HG03196 (cell line): Measurements from ENCODE around the gene CNDP1.

Experiments used
- ATAC-seq: cut with Tn5 transposase; IDR thresholded peaks from one replicate; pipeline ENCODE4 v1.9.1; 2021; ENCODE audit not compliant: unreplicated experiment

Gene CNDP1

DNA sequence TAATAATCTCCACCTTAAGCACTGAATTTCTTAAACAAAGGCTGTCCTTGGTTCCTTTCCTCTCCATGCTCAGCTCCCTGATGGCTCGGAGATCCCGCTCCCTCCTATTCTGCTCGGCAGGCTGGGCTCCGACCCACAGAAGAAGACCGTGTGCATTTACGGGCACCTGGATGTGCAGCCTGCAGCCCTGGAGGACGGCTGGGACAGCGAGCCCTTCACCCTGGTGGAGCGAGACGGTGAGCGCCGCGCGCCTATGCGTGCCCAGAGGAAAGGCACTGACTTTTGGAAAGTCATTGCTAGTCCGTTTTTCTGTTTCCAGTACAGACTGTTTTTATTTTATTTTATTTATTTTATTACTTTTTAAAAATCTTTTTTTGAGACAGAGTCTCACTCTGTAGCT is 28.5 kb upstream of the CNDP1 start:
- ATAC-seq = no peak

DNA sequence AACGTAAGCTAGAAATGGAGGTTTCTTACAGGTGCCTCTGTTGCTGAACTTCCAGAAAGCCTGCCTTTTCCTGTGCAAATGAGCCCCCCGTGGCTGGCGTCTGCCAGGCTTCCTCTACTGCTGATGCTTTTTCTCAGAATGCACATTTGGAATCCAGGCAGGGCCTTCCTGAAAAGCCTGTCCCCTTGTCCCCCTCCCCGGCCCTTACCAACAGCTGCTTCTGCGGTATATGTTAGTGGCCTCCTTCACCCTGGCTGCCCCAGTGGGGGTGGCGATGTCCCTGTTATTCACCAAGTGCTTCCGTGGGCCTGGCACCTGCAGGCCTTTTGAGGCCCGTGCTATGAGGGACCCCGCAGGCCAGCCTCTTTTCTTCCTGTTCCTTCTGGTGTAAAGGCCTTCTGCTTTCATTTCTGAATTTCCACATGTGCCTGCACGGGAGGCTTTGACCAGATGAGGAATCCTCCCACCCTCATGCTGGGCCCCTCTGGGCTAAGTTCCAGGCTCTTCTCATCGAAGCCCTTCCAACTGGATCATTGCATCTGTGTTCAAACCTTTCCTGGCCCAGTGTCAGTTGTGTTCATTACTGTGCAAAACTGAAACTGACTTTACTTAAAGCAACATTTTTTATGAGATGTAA is 27.7 kb upstream of the CNDP1 start:
- no peak for ATAC-seq

DNA sequence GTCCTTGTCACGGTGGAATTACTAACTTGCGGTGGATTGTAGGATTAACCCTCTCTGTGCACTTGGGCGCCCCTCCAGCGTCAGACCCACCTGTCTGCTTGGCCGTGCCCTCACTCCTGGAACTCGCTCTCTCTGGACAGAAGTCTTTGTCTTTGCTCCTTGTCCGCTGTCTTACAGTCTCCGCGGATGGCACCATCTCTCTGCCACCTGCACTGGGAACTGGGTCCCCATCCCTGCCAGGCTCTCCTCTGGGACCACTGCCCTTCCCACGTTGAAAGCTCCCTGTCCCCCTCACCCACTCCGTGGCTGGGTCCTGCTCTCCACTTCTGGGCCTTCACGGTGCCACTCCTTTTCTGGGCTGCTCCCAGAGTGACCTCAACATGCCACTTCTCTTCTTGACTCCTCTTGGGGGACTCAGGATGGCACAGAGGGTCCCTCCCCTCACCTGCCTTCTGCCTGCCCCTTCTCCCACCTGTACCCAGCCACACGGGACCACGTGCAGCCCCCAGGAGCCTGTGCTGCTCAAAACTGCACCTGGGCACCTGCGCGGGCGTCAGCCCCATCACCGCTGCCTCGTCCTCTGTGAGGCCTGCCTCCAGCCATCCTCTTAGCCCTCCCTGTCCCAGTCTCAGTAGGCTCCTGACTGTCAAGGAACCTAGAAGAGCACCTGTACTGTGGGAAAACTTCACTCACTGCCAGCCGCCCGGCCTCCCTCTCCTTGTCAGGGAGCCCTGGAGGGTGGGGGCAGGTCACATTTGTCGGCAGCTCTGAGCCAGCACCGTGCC is 27.0 kb upstream of the CNDP1 start:
- ATAC-seq = no peak

DNA sequence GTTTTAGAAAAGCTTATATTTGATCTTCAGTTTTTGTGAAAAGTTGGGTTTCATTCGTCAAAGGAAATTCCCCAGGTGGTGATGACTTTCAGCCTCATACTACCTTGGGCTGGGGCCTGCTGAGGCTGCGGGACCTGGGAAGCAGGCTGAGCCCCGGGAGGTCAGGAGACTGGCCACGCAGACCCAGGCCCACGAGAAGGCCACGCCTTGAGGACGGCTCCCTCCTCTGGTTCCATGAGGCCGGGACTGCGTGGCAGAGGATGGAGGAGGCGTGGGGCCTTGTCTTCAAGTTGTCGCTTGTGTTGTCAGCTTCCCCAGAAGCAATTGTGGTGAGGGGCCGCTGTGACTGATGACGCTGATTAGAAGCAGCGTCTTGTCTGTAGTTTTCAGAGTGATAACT is 26.4 kb upstream of the CNDP1 start:
- no peak for ATAC-seq

DNA sequence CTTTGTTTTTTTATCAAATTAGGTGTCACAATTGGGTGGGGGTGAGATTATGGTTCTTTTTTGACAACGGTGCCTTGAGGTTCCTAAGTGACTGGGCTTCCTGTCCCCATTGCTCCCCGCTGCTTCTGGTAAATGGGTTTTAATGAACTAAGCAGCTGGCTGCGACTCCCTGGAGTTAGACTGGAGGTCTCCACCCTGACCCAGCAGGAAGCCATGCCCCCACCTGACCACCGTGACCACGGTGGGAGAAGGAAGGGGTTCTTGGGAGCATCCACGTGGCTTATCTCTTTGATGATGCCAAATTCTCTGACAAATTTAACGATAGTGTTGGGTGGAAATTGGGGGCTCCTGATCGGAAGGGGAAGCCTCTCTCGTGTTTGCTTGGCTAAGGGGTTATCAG is 25.9 kb upstream of the CNDP1 start:
- ATAC-seq = no peak

DNA sequence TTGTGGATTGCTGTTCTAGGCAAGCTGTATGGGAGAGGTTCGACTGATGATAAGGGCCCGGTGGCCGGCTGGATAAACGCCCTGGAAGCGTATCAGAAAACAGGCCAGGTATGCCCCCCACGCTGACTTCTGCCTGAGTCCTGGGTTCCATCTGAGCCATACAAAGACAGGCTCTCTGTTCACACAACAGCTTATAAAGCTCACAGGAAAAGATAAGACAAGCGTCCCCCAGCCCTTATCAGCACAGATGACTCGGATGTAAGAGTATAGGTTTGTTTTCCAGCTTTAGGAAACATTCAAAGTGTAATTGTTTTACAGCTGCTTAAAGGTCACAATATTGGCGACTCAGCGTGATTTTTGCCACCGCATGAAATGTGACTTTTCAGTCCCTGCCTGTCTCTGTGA is 25.5 kb upstream of the CNDP1 start:
- no peak for ATAC-seq

DNA sequence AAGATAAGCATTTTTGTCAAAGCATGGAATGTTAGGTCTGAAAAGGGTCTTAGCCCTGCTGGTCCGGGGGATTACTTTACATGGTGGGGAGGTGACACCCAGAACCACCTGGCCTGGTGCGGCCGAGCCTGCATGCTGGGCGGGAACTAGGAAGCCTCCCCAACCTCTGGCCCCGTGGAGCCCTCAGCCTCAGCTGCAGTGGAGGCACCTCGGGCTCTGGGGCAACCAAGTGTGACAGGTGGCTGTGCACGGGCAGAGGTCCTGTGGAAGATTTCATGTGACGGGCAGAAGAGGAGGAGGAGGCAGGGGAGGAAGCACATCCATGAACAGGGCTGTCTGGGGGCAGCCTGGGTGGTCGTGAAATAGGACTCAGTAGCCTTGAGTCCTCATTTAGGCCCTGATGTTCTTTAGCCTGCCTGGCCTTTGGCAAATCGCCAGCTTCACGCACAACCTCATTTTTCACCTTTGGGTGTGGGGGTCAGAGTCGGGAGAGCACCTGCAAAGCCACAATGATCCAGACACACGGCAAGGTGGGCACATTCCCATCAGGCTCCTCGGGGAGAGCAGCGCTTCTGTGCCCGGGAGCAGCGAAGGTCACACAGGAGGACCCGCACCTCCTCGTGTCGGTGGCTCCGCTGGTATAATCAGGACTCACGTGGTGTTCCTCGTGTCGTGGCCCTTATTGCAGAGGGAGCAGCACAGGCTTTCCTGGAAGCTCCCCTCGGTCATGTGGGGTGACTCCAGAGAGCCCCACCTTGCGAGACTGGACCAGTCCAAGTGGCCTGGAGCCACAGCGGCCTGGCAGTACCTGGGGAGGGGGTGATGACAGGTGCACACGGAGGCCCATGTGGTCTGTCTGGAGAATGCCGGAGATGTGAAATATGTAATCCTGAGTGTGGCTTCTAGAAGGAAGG is 24.2 kb upstream of the CNDP1 start:
- no peak for ATAC-seq

DNA sequence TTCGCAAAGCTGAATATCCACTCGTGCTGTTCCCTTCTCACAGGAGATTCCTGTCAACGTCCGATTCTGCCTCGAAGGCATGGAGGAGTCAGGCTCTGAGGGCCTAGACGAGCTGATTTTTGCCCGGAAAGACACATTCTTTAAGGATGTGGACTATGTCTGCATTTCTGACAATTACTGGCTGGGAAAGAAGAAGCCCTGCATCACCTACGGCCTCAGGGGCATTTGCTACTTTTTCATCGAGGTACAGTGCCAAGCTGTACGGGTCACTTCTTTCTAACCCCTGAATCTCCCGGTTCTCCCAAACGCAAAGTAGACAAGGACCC is 23.6 kb upstream of the CNDP1 start:
- no peak for ATAC-seq

DNA sequence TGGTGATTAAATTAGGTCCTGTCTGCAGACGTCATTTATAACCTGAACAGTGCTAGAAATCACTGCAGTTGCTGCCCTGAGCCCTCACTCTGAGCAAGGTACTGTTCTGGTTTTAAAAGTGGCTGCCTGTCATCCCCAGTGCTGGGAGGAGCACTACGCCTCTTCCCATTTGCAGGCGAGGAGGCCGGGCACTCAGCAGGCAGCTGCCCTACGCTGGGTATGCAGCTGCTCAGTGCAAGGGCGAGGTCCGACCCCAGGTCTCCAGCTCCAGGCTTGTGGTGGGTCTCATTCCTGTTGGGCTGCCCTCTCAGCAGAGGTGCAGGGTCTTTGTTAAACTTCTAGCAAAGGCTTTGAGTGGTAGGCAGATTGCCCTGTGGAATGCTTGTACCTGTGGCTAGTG is 22.5 kb upstream of the CNDP1 start:
- no peak for ATAC-seq

DNA sequence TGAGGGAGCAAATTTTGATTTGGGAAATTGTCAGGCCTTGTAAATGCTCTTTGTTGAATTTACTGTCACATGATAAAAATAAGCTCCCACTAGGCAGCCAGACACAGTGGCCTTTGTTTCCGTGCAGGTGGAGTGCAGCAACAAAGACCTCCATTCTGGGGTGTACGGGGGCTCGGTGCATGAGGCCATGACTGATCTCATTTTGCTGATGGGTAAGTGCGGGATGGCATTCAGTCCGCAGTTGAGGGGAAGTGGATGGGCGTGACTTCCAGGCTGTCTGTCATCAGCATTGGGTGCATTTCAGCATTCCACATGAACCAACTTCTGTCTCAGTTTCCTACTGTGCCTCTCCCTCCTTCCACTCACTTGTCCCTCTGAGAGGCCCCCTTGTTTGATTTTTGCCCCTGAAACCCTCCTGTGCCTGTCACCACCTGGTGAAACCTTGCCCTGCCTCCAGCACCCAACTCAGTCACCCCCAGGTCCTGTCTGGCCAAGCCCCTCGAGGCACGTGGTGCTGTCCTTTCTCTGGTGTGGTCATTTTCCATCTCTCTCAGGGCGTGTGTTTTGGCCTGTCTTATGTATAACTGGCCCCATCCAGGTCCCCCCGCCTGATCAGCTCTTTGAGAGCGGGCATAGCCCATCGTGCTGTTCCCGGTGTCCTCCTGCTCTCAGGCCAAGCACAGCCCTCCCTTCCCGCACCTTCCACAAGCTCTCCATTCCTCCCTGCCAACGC is 21.8 kb upstream of the CNDP1 start:
- ATAC-seq = no peak

DNA sequence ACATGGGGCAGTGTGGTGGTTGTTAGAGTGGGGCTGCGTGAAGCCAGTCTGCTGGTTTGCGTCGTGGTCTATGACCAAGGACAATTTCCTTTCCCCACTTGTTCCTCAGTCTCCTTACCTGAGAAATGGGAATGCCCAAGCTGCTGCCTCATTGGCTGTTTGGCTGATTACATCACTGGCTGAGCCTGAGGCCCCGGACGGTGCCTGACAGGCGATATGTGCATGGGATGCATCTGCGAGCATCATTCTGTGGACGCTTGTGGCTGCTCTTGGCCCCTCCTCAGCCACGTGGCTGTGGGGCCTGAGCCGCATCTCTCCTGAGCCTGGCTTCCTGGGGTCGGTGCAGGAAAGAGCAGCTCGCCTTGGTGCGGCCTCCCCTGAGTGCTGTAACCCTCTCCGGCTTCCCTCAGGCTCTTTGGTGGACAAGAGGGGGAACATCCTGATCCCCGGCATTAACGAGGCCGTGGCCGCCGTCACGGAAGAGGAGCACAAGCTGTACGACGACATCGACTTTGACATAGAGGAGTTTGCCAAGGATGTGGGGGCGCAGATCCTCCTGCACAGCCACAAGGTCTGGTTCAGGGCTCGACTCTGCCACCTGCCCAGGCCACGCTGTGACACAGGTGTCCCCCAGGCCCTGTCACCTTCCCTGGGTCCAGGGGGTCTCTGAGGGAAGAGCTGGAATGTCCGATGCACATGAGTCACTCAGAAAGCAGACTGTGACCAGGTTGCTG is 21.0 kb upstream of the CNDP1 start:
- ATAC-seq = no peak

DNA sequence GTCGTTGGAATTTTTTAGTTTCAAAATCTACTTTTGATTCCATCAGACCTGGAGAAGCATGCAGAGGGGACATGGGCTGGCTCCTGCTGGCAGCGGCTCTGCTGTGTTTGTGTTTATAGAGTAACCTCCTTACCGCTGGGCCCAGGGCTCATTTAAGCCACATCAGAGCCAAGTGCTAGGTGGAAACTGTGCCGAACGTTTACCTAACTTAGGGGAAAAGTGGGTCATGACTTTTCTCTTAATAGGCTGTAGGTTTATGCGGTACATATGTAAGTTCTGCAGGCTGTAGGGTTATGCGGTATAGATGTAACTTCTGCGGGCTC is 20.5 kb upstream of the CNDP1 start:
- no peak for ATAC-seq

DNA sequence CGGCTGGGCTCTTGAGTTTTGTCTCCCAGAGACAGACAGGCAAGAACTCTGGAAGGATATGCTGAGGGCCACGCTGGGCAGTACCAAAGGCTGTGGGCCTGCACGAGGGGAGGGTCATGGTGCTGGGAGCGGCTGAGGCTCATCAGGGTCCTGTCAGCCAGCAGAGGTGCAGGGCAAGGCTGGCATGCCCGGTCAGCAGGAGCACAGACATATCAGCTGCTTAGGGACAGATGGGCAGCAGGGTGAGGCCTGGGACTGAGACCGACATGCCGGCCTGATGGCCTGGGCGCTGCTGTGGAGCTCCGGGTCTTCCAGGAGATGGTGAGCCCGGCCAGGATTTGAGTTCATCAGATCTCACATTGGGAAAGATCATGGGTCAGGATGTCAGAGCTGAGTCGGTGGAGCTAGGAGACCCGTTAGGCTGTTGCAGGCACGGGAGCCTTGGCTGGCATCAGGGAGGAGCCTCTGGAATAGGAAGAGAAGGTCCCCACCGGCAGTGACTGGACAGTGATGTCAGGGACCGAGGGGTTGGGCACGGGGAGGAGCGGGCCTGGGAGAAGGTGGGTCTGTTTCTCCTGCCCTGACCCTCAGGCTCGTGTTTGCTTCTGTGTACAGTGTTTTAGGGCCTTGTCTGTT is 19.3 kb upstream of the CNDP1 start:
- ATAC-seq = no peak

DNA sequence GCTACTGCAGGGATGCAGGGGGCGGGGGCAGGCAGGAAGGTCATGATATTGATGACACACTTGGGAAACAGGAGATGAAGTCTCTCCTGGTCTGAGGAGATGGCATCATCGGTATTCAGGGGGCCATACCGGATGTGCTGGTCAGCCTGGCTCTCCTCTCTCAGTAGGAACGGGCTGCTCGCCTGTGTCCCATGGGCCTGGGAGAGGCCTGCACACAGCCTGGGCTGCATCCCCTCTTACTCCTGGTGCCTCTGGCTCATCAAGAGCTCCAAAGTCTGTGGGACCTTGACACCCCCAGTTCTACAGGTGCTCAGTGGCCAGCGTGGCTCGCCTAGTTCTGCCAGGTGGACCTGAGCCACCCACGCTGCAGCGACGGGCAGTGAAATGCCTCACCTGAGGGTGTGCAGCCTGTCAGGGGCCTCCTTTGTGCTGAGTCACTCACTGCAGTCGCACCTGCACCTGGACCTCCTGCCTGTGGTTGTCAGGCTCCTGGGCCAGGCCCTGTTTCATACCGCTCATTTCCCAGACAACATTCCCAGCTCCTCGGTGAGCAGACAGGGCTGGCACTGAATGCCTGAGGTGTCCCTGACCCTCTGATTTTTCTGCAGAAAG is 18.6 kb upstream of the CNDP1 start:
- ATAC-seq = no peak

DNA sequence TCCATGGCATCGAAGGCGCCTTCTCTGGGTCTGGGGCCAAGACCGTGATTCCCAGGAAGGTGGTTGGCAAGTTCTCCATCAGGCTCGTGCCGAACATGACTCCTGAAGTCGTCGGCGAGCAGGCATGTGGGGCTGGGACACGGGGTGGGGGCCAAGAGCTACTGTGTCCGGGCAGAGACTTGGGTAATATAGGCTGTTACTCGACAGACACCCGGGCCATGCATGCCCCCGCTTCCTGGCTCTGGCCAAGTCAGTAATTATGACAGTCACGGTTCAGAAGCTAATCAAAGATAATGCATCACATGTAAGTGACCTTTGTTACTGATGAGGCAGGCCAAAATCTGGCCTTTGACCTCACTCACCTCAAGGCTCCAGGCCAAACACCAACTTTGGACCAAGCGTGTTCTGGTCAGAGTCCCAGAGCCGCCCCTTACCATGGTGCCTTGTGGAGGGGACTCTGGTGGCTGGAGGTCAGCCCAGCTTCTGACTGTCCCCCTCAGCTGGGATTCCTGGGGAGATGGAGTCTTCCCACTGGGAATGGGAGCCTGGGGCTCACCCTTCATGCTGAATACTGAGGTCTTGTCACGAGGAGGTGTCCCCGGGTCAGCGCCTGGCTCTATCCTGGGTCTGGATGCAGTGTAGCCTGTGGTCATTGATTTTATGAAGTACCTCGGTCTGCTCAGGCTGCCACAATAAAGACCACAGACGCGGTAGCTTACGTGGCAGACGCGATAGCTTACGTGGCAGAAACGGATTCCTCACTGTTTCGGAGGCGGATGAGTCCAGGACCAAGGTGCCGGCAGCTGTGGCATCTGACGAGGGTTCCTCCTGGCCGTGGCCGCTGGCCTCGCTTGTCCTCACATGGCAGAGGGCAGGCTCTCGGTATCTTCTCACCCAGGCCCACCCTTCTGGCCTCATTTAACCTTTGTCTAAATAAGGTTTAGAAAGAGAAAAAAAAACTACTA is 17.7 kb upstream of the CNDP1 start:
- ATAC-seq = no peak

DNA sequence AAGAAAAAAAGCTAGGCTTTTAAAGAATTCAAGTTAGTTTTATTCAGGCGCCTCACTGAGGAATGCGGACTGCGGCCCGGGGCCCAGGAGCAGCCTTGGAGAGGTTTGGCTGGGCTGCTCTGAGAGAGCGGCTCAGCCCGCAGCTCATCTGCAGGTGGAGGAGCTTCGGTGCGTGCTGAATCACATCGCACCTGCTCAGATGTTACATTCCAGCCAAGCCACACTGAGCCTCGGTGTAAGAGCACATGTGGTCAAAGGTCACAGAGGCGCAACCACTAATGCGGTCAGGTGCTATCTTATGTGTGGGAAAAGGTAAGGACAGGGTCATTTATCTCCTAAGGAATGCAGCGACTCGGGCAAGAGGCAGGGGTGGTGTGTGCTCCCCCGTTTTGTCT is 17.1 kb upstream of the CNDP1 start:
- no peak for ATAC-seq

DNA sequence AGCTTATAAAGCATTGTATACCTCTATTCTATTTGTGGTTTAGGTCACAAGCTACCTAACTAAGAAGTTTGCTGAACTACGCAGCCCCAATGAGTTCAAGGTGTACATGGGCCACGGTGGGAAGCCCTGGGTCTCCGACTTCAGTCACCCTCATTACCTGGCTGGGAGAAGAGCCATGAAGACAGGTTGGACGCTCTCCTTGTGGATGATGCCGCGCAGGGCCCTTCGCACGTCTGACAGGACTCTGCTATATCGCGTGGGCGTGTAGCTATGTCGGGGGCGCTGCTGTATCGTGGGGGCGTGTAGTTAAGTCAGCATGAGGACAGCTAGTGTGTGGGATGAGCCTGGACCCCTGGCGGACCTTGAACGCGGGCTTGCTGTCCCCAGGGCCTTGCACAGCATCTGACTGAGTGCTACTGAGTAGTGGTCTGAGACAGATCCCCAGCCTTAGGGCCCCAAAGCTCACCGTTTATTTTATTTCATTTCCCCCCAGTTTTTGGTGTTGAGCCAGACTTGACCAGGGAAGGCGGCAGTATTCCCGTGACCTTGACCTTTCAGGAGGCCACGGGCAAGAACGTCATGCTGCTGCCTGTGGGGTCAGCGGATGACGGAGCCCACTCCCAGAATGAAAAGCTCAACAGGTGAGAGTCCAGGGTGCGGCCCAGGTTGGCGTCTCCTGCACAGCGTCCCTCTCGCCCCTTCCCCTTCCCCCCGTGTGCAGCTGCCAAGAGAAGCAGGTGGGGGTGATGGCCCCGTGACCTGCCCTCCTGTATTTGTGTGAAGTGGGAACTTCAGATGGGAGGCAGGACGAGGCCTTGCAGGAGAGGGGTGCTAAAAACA is 15.6 kb upstream of the CNDP1 start:
- no peak for ATAC-seq
